ENCODE results near the gene SLC1A3. TPM values are rescaled to one million over a fixed set of nuclear protein-coding genes. Genes with fewer than 3 reads are reported as not detected.

The SLC1A3 gene
- total and polyA plus RNA-seq, 2 of the 4 experiments (the other 2 are of a cell fraction) = 0.27 to 1.3 TPM

- TF ChIP-seq RFX5 (IDR thresholded peaks at IDR 0.05; ENCODE audit: low read depth, low read length) = no peak
These were observed 122.5 kb downstream of the SLC1A3 start (continued) for GRCh38 chr5:36728697-36729543.

DNA sequence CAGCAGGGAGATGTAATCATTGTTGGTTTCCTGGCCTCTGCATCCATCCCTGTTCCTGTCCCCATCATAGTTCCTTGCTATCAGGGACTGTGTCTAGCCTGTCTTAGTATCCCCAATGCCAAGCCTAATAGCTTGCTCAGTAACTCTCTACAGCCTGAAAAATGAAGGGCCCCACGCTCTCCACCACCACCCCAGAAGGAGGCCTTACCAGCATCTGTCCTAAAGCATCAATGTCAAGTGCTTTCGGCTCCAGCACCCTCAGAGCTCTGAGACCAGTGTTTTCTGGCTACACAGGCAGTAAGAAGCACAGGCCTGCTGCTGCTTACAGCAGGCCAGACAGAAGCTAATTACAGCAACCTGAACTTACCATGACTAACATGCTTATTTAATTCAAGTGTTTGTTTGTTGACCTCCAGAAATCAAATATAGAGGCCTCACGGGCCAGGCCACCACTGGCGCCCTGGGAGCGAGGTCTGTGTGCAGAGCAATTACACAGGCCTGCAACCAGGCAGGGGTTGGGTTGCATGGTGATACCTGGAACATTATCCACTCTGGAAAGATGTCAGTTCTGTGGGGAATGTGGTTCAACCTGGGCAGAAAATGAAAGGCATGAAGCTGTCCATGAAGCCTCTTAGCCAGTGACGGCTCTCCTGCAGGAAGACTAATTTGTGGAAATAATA lies 124.3 kb downstream of the SLC1A3 start:
- Histone ChIP-seq H4K8ac (ENCODE audit: low read depth in 2 of 2, low read length in 2 of 2) (no peak overlapping the region), H4K91ac (ENCODE audit: insufficient read depth, low read depth, low read length) (no peak overlapping the region), H3K23ac (ENCODE audit: low read depth, low read length) (no peak overlapping the region), H4K5ac (ENCODE audit: low read depth, low read length) (no peak overlapping the region), H3K4me3 (ENCODE audit: insufficient read depth, low read depth, low read length) (no peak overlapping the region), H2AK5ac (ENCODE audit: low read depth, low read length) (no peak overlapping the region), H2BK5ac (ENCODE audit: low read depth, low read length, poor library complexity, severe bottlenecking) (no peak overlapping the region), H4K20me1 (ENCODE audit: insufficient read depth, low read length) (no peaks in the 10 kb centered on the region), H3K36me3 (ENCODE audit: control insufficient read depth, insufficient read depth, low read length) (no peaks in the 10 kb centered on the region), H3K9me1 (ENCODE audit: insufficient read depth, low read length) (no peaks in the 10 kb centered on the region; the same call in 1 of the 2 replicates), H2BK20ac (ENCODE audit: low read depth, low read length) (no peak overlapping the region), H3K4me2 (ENCODE audit: low read depth, low read length) (no peak overlapping the region), H3K9ac (ENCODE audit: low read depth, low read length) (no peak overlapping the region), H3K4ac (ENCODE audit: low read depth, low read length) (no peak overlapping the region), H3K27ac (ENCODE audit: insufficient read depth, low read length) (no peak overlapping the region), H2AK9ac (replicated peaks; ENCODE audit: low read depth, low read length, poor library complexity) (no peak overlapping the region), H2BK120ac (ENCODE audit: low read depth, low read length) (no peak overlapping the region), H3K79me1 (ENCODE audit: low read depth in 1 of 2, low read length in 2 of 2) (no peaks in the 10 kb centered on the region), H2BK15ac (ENCODE audit: low read depth, low read length) (no peak overlapping the region), H3K56ac (ENCODE audit: extremely low read depth, insufficient read depth, low read length) (no peak overlapping the region), H3K4me1 (ENCODE audit: control insufficient read depth, insufficient read depth, low read length) (no peaks in the 10 kb centered on the region), H3K27me3 (ENCODE audit: control insufficient read depth, insufficient read depth, low read length) (peaks cover 23% of the 10 kb centered on the region), H3K14ac (replicated peaks; ENCODE audit: low read depth, low read length) (no peak overlapping the region), H3K9me3 (ENCODE audit: control insufficient read depth, insufficient read depth, low read length) (no peaks in the 10 kb centered on the region), H2AFZ (replicated peaks; ENCODE audit: low read length, poor library complexity) (no peak overlapping the region), H3K18ac (ENCODE audit: low read depth, low read length) (no peak overlapping the region)
- intact Hi-C loops (cut with micrococcal nuclease) = no loop called here
- in situ Hi-C loops (cut with MboI; ENCODE audit: low sequenced_read_pairs) = no loop called here
- DNase-seq (no peak), ATAC-seq (ENCODE audit: low read depth) (no peak)
- dilution Hi-C loops (cut with HindIII; ENCODE audit: low sequenced_read_pairs, unreplicated experiment) = no loop called here
- TF ChIP-seq FOS (IDR thresholded peaks at IDR 0.05; ENCODE audit: low read depth, low read length) = no peak
- TF ChIP-seq RFX5 (IDR thresholded peaks at IDR 0.05; ENCODE audit: low read depth, low read length) = no peak
- TF ChIP-seq BHLHE40 (IDR thresholded peaks at IDR 0.05; ENCODE audit: low read depth, low read length) = no peak
- no peak for TF ChIP-seq MXI1 (IDR thresholded peaks at IDR 0.05; ENCODE audit: borderline replicate concordance, low read depth, low read length)
- TF ChIP-seq MAZ (IDR thresholded peaks at IDR 0.05; ENCODE audit: borderline replicate concordance, low read depth, low read length) = no peak
- no peak for TF ChIP-seq CTCF (conservative IDR thresholded peaks at IDR 0.05; ENCODE audit: low read depth, low read length)
- no peak for TF ChIP-seq NFE2L2 (IDR thresholded peaks at IDR 0.05; ENCODE audit: low read depth, low read length)
- TF ChIP-seq ELK1 (IDR thresholded peaks at IDR 0.05; ENCODE audit: borderline replicate concordance, low read depth, low read length) = no peak
- TF ChIP-seq USF2 (IDR thresholded peaks at IDR 0.05; ENCODE audit: low read depth, low read length) = no peak
- TF ChIP-seq RCOR1 (IDR thresholded peaks at IDR 0.05; ENCODE audit: insufficient replicate concordance, low read length) = no peak
- POLR2A ChIA-PET (ENCODE audit: unreplicated experiment) = no interaction called here
- CTCF ChIA-PET = interaction anchor here (0.8 to 1.2 kb wide), 3 partner anchors 9 to 10 kb away, joined by 3 to 4 read pairs (median 4); no protein-coding TSS in a partner anchor
- WGBS, 2 experiments (ENCODE audit: extremely low coverage in 2 of 2, insufficient read length in 1 of 2) = 83% methylated on average over 1 of the region's 6 CpGs; no CpG with 5 or more reads in 1 of the 2 experiments
- no TSS peak for BruUV-seq (replicated peaks)
